NCI-H1105 treated with DMSO at 0.1 percent for 48 hours (cell line): ENCODE results near the gene BCKDHB.
"Not testable (repeated sequence)": the region's sequence is repeated elsewhere in the genome, so short reads cannot be mapped to it uniquely, and the experiment has no call there.

Experiments
- DNase-seq: peaks from one replicate; lab custom pipeline; 2025; lab: John Stamatoyannopoulos, UW

BCKDHB gene

GRCh38 chr6:80106418-80107235, at the start of gene BCKDHB:
BCKDHB (plus strand) TSS chr6:80106671; CDS start chr6:80106694, 23 bp downstream.
- peak; percentile 98 for DNase-seq

GRCh38 chr6:80060774-80061173, 45.7 kb upstream of the BCKDHB start:
- DNase-seq, result no peak

- not testable (repeated sequence) for DNase-seq
These were observed 38.3 kb upstream of the BCKDHB start for GRCh38 chr6:80068146-80068545.

- DNase-seq, result not testable (repeated sequence)
These were observed 36.0 kb upstream of the BCKDHB start for GRCh38 chr6:80070431-80070830.

- DNase-seq, result no peak
These were observed 29.4 kb upstream of the BCKDHB start for GRCh38 chr6:80077067-80077466.

GRCh38 chr6:80088637-80089036, 17.8 kb upstream of the BCKDHB start:
- DNase-seq, result no peak

- no peak for DNase-seq
These were observed 15.0 kb upstream of the BCKDHB start for GRCh38 chr6:80091506-80091905.

- DNase-seq, result peak; percentile 56
These were observed 12.5 kb upstream of the BCKDHB start for GRCh38 chr6:80094017-80094416.

- DNase-seq, result no peak
These were observed 10.9 kb upstream of the BCKDHB start for GRCh38 chr6:80095600-80095999.

- no peak for DNase-seq
These were observed 8.1 kb upstream of the BCKDHB start for GRCh38 chr6:80098392-80098791.

- DNase-seq, result no peak
These were observed 2.0 kb upstream of the BCKDHB start for GRCh38 chr6:80104520-80104919.

GRCh38 chr6:80105972-80106417, 476 bp upstream of the BCKDHB start:
- DNase-seq, result no peak

- DNase-seq, result not testable (repeated sequence)
These were observed 16.1 kb downstream of the BCKDHB start for GRCh38 chr6:80122576-80122975.

GRCh38 chr6:80126657-80127345, 20.3 kb downstream of the BCKDHB start:
- no peak for DNase-seq

GRCh38 chr6:80129485-80129884, 23.0 kb downstream of the BCKDHB start:
- no peak for DNase-seq

- peak; percentile 78 for DNase-seq
These were observed 26.5 kb downstream of the BCKDHB start for GRCh38 chr6:80133020-80133419.

- no peak for DNase-seq
These were observed 27.6 kb downstream of the BCKDHB start for GRCh38 chr6:80134065-80134464.

GRCh38 chr6:80142586-80142985, 36.1 kb downstream of the BCKDHB start:
- no peak for DNase-seq

- peak; percentile 70 for DNase-seq
These were observed 37.0 kb downstream of the BCKDHB start for GRCh38 chr6:80143419-80143937.

GRCh38 chr6:80144753-80145315, 38.4 kb downstream of the BCKDHB start:
- no peak for DNase-seq

- no peak for DNase-seq
These were observed 39.0 kb downstream of the BCKDHB start for GRCh38 chr6:80145509-80145908.

GRCh38 chr6:80145921-80146320, 39.5 kb downstream of the BCKDHB start:
- DNase-seq, result no peak

GRCh38 chr6:80148220-80148619, 41.7 kb downstream of the BCKDHB start:
- no peak for DNase-seq
